Amniotic epithelial cell (primary cell): Measurements from ENCODE around the gene HMX1.

Source experiments
- DNase-seq: peaks from one replicate; pipeline ENCODE4 v3.0.0-alpha.2; 2010; ENCODE audit warnings: low read depth

The HMX1 gene

DNA sequence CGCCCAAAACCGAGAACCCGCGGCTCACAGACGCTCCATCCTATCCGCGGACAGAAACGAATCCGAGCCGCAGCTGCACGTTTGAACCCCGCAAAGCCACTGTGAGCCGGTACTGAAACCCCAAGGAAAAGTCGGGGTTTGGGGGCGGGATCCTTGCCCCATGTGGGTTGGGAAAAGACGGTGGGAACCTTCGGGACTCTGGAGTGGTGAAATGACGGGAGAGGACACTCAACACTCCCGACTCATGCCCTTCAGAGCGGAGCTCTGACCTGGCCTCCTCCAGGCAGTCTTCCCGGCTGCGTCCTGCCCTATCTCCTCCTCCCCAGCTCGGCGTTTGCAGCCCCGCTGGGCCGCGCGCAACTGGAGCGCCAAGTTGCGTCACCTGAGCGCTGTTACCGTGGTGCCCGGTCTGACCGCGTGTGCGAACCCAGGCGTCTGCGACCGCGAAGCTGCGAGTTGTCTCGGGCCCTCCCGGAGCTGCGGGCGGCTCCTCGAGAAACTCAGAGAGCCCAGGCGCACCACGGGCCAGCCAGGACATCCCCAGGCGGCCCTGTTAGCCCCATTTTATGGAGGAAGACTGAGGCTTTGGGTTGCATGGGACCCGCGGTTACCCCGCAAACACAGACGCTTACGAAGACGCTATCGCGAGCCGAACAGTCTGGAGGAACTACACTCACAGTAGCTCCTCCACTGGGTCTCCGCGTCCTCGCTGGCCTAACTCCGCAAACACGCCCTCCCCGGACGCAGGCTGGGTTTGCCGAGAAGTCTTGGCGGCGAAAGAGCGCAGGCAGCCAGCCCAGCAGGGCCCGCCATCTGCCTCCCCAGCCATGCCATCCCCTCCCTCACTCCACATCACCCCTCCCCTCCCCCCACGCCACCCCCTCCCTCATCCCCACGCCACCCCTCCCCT, 20.3 kb upstream of the HMX1 start:
- DNase-seq, result no peak

DNA sequence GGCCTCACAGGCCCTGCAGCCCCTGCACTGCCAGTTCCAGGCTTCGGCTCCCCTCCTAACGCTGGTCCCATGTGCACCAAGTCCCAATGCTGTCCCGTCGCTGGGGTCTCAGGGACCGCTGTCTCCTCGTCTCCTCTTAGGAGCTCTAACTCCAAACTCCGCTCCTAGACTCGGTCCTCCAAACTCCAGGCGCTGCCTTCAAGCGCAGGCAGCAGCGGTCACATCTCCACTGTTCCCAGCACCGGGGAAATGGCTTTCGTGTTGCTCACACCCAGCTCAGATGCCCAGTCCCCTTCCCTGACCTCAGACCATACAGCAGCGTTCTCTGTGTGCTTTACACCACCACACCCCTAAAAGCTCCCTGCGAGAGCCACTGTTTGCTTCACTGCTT, 19.6 kb upstream of the HMX1 start:
- DNase-seq, result no peak

- no peak for DNase-seq
Observed at GRCh38 chr4:8888856-8889255, 17.2 kb upstream of the HMX1 start.

- DNase-seq, result no peak
Observed at GRCh38 chr4:8886612-8887406, 15.2 kb upstream of the HMX1 start.

DNA sequence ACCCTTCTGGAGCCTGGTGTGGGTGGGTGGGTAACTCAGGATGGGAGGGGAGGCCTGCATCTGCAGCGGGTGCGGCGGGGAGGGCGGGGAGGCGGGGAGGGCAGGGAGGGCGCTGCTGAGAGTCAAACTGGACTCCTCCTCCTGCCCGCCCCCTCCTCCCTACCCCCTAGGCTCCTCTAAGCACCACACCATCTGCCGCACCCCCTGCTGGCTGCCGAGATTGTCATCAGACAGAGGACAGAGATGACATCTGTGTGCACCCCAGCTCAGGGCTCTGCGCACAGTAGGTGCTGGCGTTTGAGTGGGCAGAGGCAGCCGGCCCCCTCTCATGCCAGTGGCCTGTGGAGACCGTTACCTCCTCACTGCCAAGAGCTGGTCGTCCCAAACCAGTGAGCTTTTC, 10.6 kb upstream of the HMX1 start:
- DNase-seq, result no peak

- DNase-seq, result no peak
Observed at GRCh38 chr4:8880851-8881250, 9.2 kb upstream of the HMX1 start.

GRCh38 chr4:8879574-8879973, 7.9 kb upstream of the HMX1 start:
- no peak for DNase-seq

DNA sequence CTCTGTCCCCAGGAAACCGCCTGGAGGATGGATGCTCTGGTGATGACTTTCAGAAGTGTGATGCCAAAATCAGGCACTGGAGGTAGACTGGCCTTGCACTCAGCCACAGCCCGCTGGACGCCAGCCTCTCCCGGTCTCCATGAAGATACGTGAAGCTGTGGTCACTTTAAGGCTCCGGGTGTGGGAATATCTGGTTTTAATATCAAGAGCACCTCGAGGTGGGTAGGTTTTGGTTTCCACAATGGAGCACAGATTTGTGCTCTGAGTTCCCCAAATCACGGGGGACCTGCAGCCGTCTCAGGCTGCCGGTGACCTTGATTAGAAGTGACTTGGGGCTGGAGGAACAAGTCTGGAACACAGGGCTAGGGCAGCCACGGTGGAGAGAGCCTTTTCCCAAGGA, 6.8 kb upstream of the HMX1 start:
- DNase-seq, result no peak

GRCh38 chr4:8877780-8878040, 6.1 kb upstream of the HMX1 start:
- no peak for DNase-seq

DNA sequence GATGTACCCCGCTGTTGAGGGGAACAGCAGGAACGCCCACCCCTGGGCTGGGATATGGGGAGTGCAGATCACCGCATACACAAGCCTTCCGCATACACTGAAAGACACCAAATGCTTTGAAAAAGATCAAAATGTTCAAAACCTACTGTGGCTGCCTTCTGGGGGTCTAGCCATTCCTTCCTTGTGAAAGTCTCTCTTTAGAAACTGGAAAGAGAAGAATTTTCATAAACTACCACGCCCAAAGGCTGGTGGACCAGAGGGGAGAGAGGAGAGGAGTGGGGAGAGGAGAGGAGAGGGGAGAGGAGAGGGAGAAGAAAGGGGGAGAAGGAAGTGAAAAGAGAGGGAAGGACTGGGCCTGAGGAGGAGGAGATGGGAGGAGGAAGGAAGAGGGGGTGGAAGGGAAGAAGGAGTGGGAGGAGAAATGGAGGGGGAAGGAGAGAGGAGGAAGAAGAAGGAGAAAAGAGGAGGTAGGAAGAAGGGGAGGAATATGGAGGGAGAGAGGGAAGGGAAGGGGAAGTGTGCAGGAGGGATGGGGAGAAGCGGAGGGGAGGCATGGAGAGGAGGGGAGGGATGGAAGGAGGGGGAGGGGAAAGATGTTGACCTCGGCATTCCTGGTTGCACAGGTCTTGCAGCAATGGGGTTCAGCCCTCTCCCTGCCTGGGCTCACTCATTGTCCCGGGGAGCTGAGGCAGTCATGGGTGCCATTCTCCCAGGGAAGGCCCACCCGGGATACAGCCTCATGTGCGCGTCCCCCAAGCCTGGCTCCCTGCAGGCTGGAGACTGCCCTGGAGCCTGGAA, 5.5 kb upstream of the HMX1 start:
- no peak for DNase-seq

- DNase-seq, result no peak
Observed at GRCh38 chr4:8874896-8875680, 3.4 kb upstream of the HMX1 start.

- DNase-seq, result no peak
Observed at GRCh38 chr4:8874003-8874895, 2.6 kb upstream of the HMX1 start.

DNA sequence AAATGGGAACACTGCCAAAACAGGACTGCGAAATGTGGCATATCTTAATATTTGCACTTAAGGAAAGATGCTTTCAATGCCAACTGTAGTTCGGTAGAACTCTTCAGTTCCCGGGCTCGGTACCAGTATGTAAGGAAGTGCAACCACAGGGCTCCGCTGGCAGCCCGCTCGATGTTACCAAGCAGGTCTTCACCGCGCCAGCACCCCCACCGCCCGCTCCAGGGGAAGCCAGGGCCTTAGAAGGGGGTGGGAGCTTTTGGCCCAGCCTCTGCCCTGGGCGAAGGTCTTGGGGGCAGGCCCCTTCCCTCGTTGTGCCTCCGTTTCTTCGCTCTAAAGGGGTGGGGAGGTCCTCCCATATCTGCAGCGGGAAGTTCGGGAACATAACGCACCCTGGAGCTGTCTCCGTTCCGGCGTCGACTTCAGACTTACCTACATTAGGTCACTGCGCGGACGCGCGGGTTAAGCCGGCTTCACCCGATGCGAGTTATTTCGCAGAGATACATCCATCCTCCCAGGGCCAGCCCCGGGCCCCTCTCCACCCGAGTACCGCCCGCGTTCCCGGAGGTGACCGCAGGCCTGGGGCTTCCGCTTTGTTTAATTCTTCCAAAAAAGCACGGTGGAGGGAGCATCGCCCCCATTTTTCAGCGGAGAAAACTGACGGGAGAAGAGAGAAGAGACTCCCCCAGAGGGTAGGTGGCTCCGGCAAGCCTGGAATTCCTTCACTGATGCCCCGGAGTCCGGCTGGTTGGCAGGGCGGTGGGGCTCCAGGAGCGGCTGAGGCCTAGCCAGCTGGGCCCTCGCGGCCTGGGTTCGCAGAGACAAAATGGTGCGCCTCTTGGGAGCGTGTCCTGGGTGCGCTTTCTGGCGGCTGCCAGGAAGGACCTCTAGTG, 1.0 kb upstream of the HMX1 start:
- DNase-seq, result no peak

DNA sequence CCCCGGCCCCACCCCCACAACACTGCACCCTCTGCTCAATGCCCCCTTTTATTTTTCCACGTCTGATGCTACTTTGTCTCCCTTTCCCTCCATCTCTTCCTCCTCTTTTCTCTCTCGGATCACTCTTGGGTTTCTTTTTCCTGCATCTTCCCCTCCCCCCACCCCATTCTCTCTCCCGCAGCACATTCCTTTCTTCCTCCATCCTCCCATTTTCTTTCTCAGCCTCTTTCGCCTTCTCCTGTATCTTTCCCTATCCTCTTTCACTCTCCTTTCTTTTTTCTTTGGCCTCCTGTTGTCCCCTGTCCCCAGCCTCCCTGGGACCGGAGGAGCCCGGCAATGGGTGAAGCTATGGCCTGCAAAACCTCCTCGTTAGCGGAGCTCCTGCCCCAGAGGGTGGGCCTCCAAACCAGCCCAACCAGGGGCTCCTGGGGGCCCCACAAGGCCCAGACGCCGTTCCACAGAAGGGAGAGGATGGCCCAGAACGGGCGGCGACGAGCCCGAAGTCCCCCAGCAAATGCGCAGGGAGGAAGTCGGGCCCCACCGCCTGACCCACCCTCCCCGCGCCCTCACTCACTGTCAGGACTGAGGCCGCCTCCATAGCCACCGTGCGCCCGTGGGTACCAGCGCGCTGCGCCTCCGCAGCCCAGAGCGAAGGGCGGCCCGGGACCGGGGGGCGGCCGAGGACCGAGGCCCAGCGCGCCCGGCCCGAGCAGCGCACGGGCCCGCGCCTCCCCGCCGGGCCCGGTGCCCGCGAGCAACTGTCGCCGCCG, 807 bp downstream of the HMX1 start:
- DNase-seq, result no peak

- DNase-seq, result no peak
Observed at GRCh38 chr4:8869898-8870646, 1.6 kb downstream of the HMX1 start.

DNA sequence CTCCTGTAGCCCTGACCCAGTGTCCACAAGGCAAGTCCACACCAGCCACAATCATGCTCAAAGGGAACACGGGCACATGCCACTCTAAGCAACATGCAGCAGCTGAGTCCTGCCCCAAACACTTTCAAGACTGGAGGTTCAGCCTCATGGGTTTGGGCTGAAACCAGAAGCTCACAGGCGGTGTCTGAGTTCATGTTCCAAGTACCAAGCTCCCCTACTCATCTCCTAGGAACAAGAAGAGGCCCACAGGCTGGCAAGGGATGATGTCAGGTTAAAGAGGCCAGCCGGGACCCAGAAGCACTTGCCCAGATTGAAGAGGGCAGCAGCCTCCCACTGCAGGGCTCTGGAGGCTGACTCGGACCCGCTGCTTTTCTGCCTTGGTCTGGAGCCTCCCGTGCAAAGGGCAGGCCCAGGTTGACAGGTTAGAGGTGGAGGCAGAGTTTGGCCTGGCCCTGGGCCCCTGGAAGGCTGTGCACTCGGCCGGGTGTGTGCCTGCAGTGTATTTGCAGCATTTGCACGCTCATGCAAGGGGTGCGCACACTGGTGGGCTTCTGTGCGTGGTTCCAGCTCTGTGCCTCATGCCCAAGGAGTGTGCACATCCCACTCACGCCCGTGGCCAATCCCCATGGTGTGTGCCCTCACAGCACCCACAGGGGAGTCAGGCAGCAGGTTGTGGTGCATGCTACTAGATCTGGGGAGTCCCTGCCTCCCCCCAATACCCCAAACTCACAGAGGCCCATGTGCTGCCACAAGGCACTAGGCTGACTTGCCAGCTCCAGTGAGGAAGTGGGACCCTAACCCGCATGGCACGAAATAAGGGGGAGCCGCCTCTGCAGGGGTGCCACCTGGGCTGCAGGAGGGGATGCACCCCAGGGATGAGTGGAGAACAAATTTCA, 2.4 kb downstream of the HMX1 start:
- DNase-seq, result no peak

- DNase-seq, result no peak
Observed at GRCh38 chr4:8868321-8869001, 3.2 kb downstream of the HMX1 start.
